Nephron progenitor cell (in vitro differentiated cells): ENCODE data around the gene MYO3A.
A peak's percentile ranks its signal among the peaks of the same experiment; 100 is the strongest.

Experiments used
- DNase-seq: peaks from one replicate; pipeline ENCODE4 v3.0.0; 2021
- H3K27ac Mint-ChIP-seq: 2 replicates; pipeline ENCODE4 v1.8.0; 2021; ENCODE audit warnings: mild to moderate bottlenecking, moderate library complexity, mixed read lengths
- H3K27me3 Mint-ChIP-seq: 2 replicates; pipeline ENCODE4 v1.8.0; 2021; ENCODE audit warnings: mild to moderate bottlenecking, low read depth, mixed read lengths; ENCODE audit not compliant: poor library complexity
- H3K36me3 Mint-ChIP-seq: 2 replicates; pipeline ENCODE4 v1.8.0; 2021; ENCODE audit warnings: low read depth, mixed read lengths
- H3K4me1 Mint-ChIP-seq: 2 replicates; pipeline ENCODE4 v1.8.0; 2021; ENCODE audit warnings: mixed read lengths
- H3K4me3 Mint-ChIP-seq: 2 replicates; pipeline ENCODE4 v1.8.0; 2021; ENCODE audit warnings: mild to moderate bottlenecking, moderate library complexity, mixed read lengths
- H3K9me3 Mint-ChIP-seq: 2 replicates; pipeline ENCODE4 v1.8.0; 2021; ENCODE audit warnings: mild to moderate bottlenecking, moderate library complexity, mixed read lengths
- TF ChIP-seq, protein P1 (sequence below): fragments of 200-600 bp; sonication (generic); IDR thresholded peaks from 2 replicates; pipeline ENCODE4 v1.5.0; 2021; ENCODE audit warnings: antibody characterized with exemption

Gene MYO3A

DNA sequence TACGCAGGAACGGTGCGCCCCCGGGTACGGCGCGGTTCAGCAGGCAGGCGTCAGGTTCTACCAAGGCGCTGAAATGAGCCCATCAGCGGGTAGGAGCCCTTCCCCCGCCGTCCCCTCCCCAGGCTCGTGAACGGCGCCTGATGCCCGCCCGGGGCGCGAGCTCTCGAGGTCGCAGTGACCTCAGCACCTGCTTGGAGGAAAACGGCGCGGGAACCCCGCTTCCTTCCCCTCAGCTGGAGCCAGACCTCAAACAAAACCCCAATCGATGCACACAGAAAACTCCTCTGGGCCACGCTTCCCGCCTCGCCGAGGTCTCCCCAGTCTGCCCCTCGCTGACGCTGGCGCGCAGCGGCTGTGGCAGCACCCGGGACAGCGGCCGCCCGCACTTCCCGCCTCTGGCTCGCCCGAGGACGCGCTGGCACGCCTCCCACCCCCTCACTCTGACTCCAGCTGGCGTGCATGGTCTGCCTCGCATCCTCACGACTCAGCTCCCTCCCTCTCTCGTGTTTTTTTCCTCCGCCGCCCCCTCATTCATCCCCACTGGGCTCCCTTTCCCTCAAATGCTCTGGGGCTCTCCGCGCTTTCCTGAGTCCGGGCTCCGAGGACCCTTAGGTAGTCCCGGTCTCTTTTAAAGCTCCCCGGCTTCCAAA is 282.0 kb downstream of the MYO3A start:
- Mint-ChIP-seq H3K4me3 (peak overlapping the region; percentile 80), H3K27ac (no peak overlapping the region), H3K36me3 (no peaks in the 10 kb centered on the region), H3K4me1 (peaks cover 40% of the 10 kb centered on the region), H3K9me3 (peaks cover 3% of the 10 kb centered on the region), H3K27me3 (no peaks in the 10 kb centered on the region)
- peak; percentile 79 for DNase-seq
- TF ChIP-seq, protein P1, sequence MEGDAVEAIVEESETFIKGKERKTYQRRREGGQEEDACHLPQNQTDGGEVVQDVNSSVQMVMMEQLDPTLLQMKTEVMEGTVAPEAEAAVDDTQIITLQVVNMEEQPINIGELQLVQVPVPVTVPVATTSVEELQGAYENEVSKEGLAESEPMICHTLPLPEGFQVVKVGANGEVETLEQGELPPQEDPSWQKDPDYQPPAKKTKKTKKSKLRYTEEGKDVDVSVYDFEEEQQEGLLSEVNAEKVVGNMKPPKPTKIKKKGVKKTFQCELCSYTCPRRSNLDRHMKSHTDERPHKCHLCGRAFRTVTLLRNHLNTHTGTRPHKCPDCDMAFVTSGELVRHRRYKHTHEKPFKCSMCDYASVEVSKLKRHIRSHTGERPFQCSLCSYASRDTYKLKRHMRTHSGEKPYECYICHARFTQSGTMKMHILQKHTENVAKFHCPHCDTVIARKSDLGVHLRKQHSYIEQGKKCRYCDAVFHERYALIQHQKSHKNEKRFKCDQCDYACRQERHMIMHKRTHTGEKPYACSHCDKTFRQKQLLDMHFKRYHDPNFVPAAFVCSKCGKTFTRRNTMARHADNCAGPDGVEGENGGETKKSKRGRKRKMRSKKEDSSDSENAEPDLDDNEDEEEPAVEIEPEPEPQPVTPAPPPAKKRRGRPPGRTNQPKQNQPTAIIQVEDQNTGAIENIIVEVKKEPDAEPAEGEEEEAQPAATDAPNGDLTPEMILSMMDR: no peak

- Mint-ChIP-seq H3K9me3 (peaks cover 3% of the 10 kb centered on the region), H3K4me1 (peaks cover 40% of the 10 kb centered on the region), H3K36me3 (no peaks in the 10 kb centered on the region), H3K4me3 (peak within 1 kb of the TSS; percentile 80), H3K27me3 (no peaks in the 10 kb centered on the region), H3K27ac (no peak within 1 kb of the TSS)
- peak; percentile 26 for DNase-seq
- TF ChIP-seq, protein P1: no peak
Measured at GRCh38 chr10:26216585-26217395, 282.8 kb downstream of the MYO3A start, which contains the start of gene GAD2. Gene GAD2, plus strand, starts transcription at chr10:26216774. Its CDS starts 36 bp downstream, at chr10:26216810.

DNA sequence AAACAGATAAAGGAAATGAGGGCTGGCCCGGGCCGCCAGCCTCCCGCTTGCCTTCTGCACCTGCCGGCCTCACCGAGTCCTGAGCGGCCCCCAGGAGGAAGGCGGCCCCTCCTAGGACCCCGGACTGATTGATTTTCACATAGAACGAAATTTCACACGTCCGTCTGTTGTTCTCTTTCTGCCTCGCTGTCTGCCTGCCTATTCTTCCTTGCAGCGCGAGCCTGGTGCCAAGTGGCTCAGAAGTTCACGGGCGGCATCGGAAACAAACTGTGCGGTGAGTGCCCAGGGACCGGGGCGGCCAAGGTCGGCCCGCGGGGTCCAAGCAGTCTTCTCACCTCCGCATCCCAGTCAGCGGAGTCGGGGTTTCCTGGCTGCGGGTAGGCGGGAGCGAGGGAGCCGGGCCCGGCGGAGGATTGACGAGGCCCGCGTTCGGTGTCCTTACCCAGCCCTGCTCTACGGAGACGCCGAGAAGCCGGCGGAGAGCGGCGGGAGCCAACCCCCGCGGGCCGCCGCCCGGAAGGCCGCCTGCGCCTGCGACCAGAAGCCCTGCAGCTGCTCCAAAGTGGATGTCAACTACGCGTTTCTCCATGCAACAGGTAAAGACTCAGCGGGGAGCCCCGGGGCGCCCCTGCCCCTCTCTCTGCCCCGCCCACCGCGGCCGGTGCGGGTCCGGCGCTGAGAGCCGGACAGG is 283.5 kb downstream of the MYO3A start:
- Mint-ChIP-seq H3K27ac (no peak overlapping the region), H3K27me3 (no peaks in the 10 kb centered on the region)

GRCh38 chr10:26219676-26220075 is 285.6 kb downstream of the MYO3A start:
- Mint-ChIP-seq H3K27me3 (no peaks in the 10 kb centered on the region), H3K4me3 (no peak overlapping the region), H3K27ac (no peak overlapping the region), H3K9me3 (peaks cover 3% of the 10 kb centered on the region), H3K36me3 (no peaks in the 10 kb centered on the region), H3K4me1 (peaks cover 35% of the 10 kb centered on the region)
- TF ChIP-seq, protein P1: no peak
- DNase-seq: no peak

More for the DNA sequence above, 283.5 kb downstream of the MYO3A start:
- H3K4me1 Mint-ChIP-seq: peaks cover 40% of the 10 kb centered on the region
- peaks cover 3% of the 10 kb centered on the region for H3K9me3 Mint-ChIP-seq
- TF ChIP-seq, protein P1: no peak
- no peaks in the 10 kb centered on the region for H3K36me3 Mint-ChIP-seq
- peak overlapping the region; percentile 80 for H3K4me3 Mint-ChIP-seq
- DNase-seq: peak; percentile 45

- TF ChIP-seq, protein P1: no peak
- Mint-ChIP-seq H3K27me3 (peaks cover 2% of the 10 kb centered on the region), H3K4me3 (no peak overlapping the region), H3K36me3 (no peaks in the 10 kb centered on the region), H3K9me3 (no peaks in the 10 kb centered on the region), H3K4me1 (peaks cover 23% of the 10 kb centered on the region), H3K27ac (no peak overlapping the region)
- no peak for DNase-seq
Measured at GRCh38 chr10:26220901-26221300, 286.9 kb downstream of the MYO3A start.
